CD4-positive, alpha-beta T cell treated with Interleukin-2 at 100 ng/mL for 4 hours (primary cell): ENCODE data around the gene SPTLC1.
"Not testable (repeated sequence)": the region's sequence is repeated elsewhere in the genome, so short reads cannot be mapped to it uniquely, and the experiment has no call there.

Source experiments
- DNase-seq: peaks from one replicate; pipeline ENCODE4 v3.0.0-alpha.2; 2020; ENCODE audit warnings: low spot score

SPTLC1 gene

DNA sequence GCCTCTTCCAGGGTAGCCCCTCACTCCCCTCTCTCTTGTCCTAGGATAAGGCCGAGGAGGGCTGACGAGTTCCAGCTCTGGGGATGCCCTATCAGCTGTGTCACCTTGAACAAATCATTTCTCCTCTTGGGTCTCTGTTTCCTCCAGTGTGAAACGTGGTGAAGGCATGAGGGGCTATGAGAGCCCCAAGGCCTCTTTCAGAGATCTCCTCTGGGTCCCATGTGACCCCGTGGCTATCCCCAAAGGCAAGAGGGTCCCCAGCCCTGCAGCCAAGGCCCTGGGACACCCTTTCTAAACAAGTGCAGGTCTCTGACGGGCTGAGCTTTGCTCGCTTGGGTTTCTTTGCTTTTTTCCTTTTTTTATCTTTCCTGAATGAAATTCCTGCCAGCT, 25.5 kb upstream of the SPTLC1 start:
- DNase-seq, result no peak

DNA sequence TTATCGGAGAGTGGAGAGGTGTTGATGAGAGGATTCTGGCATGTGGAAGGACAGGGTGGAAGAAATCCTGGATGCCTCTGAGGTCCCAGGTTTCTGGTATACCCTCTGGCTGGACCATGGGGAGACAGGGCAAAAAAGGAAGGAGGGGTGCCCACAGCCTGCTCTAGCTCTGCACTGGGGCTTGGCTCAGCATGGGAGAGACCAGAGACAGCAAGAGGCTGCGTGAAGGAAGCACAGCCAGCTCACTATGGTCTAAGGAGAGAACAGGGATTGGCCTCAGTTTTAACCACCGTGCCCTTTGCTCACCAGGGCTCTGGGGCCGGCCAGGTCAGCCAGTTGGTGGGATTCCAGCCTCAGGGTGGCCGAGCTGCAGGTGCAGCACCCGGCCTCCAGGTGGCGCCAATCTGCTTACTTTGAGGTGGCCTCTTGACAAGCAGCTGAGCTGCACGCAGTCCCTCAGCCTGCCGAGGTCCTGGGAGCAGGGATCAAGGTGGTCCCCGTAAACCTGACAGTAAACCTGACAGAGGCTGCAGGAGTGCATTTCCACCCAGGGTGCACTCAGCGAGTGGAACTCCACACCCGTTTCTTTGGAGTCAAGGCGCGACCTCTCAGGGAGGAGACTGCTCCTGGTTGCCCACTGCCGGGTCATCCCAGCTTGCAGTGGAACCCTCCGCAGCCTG, 25.0 kb upstream of the SPTLC1 start:
- DNase-seq, result peak; percentile 68

DNA sequence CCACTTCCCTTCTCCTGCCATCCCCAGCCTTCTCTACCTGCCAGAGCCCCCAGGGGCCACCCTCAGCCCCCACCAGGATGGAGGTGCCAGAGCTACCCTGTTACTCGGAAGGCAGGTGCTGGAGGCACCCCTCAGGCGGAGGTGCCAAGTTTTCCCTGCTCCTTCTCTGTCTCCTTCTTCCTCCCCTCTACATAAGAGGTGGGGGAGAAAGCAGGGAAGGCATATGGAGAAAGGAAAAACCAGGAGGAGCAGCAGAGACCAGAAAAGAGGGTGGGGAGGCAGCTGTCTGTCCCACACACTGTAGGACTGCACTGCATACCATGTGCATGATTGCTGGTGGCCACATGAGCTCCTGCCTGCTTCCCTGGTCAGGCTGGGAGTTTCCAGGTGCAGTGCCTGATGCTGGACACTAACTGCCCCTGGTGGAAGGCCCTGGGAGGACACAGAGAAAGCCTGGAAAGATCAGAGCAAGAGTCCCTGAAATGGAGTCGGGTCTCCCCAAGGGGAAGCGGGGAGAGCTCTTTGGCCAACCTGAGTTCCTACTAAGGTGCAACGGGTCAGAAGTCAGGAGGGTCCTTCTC, 23.8 kb upstream of the SPTLC1 start:
- not testable (repeated sequence) for DNase-seq

DNA sequence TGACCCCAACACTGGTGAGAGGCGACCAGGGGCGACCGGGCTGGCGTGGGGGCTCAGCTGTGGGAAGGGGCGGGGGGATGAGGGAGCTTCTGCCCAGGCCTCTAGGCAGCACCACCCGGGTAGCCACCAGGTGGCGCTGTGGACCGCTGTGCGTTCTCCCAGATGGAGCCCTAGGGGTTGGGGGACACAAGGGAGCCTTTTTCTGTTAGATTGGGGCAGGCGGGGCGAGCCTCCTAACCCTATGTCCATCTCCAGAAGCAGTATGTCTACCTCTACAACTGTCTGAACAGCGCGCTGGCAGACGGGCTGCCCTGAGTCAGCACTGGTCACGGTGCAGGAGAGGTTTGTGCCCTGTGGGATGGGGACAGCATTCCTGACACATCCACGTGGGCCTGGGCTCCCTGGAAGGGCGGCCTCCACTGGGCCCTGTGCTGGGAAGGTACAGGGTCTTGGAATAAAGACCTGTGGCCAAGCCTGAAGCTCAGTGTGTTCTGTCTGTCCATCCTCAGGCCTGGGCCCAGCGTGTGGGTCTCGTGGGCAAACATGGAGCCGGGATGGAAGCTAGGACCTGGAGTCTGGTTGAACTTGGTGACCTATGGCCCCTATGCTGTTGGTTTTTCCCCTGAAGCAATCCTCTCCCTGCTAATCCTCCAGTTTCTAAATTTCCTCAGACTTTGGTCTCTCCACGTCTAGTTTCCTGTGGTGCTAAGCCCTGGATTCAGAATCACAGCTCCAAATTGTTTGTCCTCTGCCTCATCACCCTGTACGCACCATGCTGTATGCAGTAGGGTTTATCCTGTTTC, 23.1 kb upstream of the SPTLC1 start:
- DNase-seq, result peak; percentile 70

- no peak for DNase-seq
These were observed 21.1 kb upstream of the SPTLC1 start for GRCh38 chr9:92136184-92136858.

GRCh38 chr9:92135576-92135975, 20.4 kb upstream of the SPTLC1 start:
- no peak for DNase-seq

GRCh38 chr9:92133949-92134604, 18.9 kb upstream of the SPTLC1 start:
- peak; percentile 74 for DNase-seq

GRCh38 chr9:92132913-92133312, 17.7 kb upstream of the SPTLC1 start:
- not testable (repeated sequence) for DNase-seq

DNA sequence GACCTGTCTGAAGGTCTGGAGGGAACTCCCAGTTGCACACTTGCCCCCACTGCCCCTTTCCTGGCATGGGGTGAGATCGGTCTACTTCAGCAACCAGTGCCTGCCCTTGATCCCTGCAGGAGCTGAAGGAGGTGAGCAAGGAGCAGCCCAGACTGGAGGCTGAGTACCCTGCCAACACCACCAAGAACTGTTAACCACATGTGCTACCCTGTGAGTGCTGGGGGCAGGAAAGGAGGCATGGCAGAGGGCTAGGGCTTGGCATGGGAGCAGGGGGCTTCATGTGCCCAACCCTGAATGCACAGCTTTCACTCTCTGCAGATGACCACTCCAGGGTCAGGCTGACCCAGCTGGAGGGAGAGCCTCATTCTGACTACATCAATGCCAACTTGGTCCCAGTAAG, 17.3 kb upstream of the SPTLC1 start:
- DNase-seq, result no peak

DNA sequence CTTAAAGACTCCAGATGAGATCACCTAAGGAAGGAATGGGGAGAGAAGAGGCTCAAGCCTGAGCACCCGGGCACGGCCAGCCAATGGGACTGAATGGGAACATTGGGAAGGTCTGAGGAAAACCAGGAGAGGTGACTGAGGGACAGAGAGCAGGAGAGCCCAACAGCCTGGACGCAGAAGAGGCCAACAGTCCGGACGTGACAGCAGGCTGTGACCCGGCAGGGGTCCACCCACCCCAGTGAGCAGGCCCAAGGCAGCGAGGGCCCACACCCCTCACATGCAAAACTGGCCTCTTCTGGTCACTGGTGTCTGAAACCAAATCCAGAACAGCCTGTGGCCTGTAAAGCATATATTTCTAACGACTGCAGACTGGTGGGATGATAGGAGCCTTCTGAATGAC, 7.6 kb upstream of the SPTLC1 start:
- DNase-seq, result no peak

GRCh38 chr9:92122061-92122460, 6.8 kb upstream of the SPTLC1 start:
- no peak for DNase-seq

DNA sequence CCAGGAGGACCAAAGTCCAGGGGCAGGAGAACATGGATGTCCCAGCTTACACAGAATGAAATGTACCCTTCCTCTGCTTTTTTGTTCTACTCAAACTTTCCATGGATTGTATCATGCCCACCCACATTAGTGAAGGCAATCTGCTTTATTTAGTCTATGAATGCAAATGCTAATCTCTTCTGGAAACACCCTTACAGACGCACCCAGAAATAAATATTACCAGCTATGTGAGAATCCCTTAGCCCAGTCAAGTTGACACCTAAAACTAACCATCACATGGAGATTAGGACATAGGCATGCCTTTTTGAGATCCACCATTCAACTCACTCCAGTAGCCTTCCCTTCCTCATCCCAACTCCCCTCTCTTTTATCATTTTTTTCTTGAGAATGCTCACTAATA, 6.1 kb upstream of the SPTLC1 start:
- DNase-seq, result no peak

DNA sequence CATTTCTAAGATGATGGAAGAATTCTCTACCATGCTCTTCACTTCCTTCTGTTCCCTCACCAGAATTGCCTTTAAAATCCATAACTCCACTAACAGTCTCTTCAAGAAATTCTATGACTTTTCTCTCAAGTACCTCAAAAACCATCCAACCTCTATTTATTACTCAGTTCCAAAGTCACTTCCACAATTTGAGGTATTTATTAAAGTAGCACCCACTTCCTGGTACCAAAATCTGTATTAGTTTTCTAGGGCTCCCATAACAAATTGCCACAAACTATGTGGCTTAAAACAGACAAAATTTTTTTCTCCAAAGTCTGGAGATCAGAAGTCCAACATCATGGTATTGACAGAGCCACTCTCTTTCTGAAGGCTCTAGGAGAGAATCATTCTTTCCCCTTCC, 4.9 kb upstream of the SPTLC1 start:
- DNase-seq, result no peak

GRCh38 chr9:92119586-92119985, 4.4 kb upstream of the SPTLC1 start:
- DNase-seq, result no peak

GRCh38 chr9:92108122-92108521, 7.1 kb downstream of the SPTLC1 start:
- no peak for DNase-seq

DNA sequence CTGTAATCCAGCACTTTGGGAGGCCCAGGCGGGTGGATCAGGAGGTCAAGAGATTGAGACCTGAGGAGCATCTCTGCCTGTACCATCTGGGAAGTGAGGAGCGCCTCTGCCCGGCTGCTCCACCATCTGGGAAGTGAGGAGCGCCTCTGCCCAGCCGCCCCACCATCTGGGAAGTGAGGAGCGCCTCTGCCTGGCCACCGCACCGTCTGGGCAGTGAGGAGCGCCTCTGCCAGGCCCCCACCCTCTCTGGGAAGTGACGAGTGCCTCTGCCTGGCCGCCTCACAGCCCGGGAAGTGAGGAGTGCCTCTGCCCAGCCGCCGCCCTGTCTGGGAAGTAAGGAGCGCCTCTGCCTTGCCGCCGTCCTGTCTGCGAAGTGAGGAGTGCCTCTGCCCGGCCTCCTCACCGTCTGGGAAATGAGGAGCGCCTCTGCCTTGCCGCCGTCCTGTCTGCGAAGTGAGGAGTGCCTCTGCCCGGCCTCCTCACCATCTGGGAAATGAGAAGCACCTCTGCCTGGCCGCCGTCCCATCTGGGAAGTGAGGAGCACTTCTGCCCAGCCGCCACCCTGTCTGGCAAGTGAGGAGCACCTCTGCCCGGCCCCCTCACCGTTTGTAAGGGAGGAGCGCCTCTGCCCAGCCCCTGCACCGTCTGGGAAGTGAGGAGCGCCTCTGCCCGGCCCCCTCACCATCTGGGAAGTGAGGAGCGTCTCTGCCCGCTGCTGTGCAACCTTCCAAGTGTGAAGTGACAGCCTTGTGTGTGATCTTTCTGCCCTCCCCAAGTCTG, 9.6 kb downstream of the SPTLC1 start:
- DNase-seq, result not testable (repeated sequence)

DNA sequence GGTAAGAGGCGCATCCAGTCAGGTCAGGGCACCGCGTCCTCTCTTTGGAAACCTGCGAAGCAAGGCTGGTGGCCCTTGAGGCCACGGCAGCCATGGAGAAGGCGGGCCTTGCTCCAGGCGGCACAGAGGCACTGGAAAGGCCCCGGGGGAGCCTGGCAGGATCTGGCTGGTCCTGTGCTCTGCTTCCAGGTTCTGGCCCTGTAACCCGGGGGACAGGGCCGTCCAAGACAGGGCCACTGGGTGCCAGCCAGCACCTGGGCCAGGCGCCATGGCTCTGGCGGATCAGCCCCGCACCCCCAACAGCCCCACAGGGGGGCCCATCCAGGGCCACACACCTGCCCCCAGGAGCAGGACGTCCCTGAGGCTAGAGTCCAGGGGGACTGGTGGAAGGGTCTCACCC, 11.6 kb downstream of the SPTLC1 start:
- DNase-seq, result not testable (repeated sequence)

DNA sequence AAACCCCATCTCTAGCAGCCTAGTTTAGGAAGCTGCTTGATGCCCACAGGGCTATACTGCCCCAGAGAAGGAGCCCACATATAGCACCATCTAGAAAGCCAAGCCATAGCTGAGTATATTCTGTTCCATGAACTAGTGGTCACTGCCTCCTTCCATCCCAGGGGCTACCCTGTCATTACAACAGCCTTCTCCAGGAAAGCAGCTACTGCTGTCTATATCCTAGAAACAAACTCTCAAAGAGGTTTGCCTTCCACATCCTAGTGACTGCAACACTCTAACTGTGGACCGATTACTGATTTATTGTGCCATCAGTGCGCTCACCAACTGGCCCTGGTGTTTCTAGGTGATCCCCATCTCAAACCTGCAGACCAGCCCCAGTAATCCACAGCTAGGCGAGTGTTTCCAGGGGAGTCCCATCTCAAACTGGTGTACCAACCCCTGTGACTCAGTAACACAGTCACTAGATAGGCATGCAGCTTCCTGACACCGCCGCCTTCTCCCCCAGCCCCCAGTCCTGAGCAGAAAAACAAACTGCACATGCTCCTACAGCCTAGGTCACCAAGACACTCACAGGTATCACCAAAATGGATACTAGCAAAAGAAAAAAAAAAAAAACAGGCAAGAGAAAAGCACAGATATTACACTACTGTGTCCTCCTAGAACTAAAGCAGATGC, 14.8 kb downstream of the SPTLC1 start:
- DNase-seq, result no peak

DNA sequence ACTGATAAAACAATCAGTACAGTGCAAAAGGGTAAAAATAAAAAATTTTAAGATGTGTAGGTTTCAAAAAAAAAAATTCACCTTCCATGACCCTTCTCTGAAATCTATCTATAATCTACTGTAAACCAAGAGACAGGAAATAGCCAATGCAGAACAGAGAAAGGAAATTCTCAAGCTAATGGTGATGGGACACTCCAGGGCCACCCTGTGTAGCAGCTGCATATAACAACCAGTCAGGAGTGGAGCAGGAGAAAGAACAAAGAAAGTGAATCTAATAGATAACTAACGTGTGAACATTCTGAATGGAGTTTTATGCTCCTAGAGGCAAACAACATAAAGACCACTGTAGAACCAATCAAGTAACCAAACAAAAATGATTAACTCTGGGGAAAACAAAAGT, 16.6 kb downstream of the SPTLC1 start:
- no peak for DNase-seq

DNA sequence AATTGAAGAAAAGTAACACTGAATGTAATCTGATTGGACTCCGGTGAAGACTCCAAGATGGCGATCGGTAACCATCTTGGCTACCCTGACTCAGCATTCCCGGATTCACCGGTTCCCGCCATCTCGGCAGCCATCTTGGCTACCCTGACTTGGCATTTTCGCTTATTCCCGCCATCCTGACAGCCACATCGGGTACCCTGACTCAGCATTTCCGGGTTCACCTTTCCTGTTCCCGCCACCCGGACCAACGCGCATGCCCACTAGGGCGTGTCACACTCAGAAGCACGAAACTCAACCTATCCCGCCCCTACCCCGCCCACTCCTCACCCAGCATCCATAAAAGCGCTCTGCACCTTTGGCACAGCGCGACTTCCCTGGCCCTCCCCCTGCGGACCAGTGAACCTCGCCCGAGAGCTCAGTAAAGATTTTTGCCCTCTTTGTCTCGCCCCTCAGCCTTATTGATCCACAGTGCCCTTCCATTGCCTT, 17.2 kb downstream of the SPTLC1 start:
- peak; percentile 57 for DNase-seq

- DNase-seq, result no peak
These were observed 20.0 kb downstream of the SPTLC1 start for GRCh38 chr9:92095236-92095635.
